Stimulated activated CD4-positive, alpha-beta T cell treated with anti-CD3 and anti-CD28 coated beads, Interleukin-2, amount 100 ng/mL, for 48 hours (primary cell): Measurements from ENCODE around the gene ARID3A.
A peak's percentile ranks its signal among the peaks of the same experiment; 100 is the strongest.

Source experiments
- DNase-seq, 2 donors: peaks; one replicate each; pipeline ENCODE4 v3.0.0-alpha.2; 2020

ARID3A gene

DNA sequence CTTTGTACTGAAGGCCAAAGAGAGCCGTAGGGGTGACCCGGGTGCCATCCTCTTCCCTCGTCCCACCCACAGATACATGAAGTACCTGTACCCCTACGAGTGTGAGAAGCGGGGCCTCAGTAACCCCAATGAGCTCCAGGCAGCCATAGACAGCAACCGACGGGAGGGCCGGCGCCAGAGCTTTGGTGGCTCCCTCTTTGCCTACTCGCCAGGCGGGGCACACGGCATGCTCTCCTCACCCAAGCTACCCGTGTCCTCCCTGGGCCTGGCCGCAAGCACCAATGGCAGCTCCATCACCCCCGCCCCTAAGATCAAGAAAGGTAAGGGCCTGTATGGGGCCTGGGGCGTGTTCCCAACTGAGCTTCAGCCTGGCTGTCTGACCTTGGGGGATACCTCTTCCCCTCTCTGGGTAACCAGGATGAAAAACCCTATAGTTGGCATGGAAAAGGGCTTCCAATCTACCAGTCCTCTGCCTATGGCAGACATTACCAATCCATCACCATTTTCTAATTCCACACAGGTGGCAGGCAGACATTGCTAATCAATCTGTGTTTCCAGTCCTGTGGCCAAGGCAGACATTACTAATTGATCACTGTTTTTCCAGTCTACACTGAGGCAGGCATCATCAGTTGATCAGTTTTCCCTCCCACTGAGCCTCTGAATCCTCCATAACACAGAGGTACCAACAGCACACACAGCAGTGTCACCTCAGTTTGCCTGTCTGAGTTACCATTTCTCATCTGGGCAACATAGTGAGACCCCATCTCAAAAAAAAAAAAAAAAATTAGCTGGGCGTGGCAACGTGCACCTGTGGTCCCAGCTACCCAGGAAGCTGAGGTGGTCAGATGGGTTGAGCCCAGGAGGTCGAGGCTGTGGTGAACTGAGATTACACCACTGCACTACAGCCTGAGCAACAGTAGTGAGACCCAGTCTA, 39.2 kb downstream of the ARID3A start:
- no peak for DNase-seq

DNA sequence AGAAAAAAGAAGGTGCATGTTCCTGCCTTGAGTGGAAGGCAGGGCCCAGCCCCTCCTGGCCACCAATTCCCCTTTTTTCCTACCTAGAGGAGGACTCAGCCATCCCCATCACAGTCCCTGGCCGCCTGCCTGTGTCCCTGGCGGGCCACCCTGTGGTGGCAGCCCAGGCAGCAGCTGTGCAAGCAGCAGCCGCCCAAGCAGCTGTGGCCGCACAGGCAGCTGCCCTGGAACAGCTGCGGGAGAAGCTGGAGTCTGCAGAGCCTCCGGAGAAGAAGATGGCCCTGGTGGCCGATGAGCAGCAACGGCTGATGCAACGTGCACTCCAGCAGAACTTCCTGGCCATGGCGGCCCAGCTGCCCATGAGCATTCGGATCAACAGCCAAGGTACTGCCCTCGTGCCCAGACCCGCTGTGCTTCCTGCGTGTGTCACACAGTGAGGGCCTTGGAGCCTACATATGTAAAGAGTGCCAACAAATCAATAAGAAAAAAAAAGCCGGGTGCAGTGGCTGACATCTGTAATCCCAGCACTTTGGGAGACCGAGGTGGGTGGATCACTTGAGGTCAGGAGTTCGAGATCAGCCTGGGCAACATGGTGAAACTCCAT, 40.8 kb downstream of the ARID3A start:
- DNase-seq = no peak

DNA sequence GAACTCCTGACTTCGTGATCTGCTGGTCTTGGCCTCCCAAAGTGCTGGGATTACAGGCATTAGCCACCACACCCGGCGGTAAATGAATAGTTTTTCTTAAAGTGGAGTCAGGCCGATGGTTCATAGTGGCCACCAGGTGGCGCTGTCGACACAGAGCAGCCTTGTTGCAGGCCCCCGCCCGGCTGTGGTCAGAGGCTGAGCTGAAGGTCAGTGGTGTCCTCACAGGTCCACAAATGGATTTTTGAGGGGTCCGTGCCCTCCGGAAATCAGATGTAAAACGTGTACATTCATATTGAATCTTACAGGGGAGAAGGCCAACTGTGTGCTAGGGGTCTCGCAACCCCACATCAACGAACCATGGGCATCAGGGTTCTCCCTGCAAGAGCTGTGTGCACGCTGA, 44.9 kb downstream of the ARID3A start:
- DNase-seq = no peak

DNA sequence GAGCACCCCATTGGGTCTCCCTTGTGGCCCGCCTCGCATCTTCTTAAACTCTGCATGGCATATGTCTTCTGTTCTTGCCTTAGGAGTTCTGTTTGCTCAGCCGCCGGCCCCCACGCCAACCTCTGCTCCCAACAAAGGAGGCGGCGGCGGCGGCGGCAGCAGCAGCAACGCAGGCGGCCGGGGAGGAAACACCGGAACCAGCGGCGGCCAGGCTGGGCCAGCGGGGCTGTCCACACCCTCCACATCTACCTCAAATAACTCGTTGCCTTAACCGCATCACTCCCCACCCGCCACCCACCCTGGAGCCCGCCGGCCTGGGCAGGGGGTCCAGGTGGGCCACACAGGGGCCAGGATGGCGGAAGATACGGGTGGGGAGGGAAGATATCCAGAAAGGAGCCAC, 46.0 kb downstream of the ARID3A start:
- DNase-seq = no peak

DNA sequence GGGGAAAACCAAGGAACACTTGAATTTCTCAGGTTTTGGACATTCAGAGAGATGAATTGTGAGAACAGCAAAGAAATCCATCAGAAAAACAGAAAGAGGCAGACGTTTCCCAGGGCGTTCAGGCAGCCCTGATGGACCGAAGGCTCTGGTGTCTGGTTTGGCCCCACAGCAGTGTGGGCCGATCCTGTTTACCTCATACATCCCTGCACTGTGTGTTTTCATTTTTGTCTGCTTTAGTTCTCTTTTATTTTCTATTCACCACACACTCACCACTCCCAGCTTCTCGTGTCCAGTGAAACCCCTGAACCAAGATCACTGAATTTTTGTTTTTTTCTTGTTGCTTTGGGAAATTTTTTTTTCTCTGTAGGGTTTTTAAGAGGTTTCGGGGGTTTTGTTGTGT, 46.4 kb downstream of the ARID3A start:
- no peak for DNase-seq

DNA sequence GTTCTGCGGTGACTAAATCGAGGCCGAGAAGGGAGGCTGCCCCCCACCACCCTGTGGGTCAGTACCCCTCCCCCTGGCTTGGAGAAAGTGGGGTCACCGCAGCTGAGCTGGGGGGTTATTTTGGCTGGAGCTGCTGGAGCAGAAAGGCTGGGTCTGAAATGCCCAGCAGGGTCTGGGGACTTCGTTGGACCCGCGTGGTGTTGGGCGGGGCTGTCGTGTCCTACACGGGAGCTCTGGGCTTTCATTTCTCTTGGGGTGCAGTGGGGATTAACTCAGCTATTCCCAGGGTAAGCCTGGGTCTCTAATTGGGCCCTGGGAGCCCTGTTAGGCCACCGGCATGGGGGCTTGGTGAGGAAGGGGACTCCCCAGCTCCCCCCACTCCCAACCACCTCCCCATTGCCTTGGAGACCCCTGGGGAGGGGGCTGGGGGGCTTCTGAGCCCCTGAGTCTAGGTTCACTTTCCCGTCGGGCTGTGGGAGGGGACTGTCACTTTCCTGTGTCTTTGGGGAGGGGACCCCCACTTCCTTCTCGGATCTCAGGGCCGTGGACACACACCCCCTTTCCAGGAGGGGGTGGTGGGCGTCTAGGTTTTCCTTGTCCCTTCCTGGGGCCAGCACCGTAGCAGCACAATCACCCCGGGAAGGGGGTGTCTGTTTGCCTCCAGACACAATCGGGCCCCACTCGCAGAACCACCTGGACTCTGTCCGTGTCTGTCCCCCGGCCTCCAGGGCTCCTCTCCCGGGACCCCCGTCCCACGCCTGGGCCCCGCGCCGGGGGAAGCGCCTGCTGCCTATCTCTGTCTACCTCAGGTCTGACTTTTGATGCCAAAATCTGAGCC, 48.1 kb downstream of the ARID3A start:
- DNase-seq = no peak

DNA sequence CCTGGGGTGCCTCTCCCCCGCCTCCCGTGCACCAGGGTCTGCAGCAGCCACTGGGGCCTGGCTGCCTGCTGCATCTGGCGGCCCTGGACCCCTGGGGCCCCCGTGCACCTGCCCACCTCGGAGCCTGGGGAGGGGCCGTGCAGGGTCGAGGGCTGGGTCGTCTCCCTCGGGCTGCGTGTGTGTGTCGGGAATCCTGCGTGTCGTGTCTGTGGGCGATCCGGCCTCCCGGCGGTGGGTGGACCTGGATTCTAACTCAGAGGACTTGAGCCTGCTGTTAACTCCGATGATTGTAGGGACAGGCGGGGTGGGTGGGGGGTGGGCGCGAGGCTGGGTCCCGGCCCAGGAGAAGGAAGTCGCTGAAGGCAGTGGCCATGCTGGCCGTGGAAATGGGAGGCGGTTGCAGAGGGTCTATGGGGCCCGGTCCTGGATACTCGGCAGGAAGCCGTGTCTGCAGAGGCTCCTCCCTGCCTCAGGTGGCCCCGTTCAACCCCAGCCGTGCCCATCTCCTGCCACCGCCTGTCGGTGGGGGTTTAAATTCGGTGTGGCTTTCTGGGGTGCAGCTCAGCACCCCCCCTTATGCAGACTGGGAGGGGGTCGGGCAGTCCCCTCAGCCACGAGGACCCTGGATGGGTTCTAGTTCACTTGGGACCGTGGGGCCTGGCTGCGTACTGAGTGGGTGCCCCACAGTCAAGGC, 48.9 kb downstream of the ARID3A start:
- no peak for DNase-seq

DNA sequence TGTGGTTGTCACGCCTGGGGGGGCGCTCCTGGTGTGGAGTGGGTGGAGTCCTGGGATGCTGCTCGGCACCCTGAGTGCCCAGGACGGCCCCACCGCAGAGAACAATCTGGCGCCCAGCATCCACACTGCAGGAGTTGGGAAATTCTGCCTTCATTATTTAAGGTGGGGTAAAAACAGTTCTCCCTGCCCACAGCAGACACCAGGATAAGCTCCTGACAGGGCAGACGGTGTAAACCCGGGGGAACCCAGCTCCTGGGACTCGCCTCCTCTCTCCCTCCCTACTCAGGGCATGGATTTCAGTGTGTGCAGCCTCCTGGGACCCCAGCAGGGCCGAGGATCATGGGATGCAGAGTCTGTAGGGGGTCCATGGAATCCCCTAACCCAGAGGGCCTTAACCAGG, 50.6 kb downstream of the ARID3A start:
- DNase-seq = no peak

DNA sequence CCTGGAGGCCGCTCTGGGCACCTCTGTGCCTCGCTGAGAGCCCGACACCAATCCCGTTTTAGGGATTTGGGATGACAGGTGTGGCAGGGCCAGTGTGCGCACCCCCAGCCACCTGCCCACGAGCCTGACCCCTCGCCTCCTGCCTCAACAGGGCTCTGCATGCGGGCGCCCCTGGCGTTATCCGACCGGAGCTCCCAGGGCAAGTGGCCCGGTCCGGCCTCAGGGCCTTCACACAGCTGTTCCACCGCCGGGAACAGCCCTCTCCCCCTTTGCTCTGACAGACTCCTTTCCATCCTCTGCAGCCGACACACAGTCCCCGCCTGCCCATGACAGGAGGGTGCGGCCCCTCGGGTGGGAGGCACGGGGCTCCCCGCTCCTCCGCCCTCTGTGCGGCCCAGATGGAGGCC, 51.2 kb downstream of the ARID3A start:
- DNase-seq = no peak

DNA sequence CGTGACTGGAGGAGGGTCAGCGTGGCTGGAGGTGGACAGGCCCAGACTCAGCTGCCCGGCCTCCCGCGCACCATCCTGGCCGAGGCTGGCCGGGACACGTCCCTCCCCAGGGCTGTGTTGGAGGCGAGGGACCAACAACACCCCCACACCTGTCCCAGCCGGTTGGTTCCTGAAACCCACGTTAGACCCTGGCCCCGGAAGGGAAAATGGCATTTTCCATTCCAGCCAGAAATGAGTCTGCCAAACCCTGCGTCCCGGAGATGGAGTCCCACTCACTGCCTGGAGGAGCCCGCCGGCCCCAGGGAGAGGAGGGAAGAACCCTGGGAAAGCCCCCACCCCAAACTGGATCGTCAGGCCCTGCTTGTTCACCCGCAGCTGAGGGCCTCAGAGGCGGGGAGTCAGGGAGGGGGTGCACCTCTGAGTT, 53.5 kb downstream of the ARID3A start:
- DNase-seq = no peak

DNA sequence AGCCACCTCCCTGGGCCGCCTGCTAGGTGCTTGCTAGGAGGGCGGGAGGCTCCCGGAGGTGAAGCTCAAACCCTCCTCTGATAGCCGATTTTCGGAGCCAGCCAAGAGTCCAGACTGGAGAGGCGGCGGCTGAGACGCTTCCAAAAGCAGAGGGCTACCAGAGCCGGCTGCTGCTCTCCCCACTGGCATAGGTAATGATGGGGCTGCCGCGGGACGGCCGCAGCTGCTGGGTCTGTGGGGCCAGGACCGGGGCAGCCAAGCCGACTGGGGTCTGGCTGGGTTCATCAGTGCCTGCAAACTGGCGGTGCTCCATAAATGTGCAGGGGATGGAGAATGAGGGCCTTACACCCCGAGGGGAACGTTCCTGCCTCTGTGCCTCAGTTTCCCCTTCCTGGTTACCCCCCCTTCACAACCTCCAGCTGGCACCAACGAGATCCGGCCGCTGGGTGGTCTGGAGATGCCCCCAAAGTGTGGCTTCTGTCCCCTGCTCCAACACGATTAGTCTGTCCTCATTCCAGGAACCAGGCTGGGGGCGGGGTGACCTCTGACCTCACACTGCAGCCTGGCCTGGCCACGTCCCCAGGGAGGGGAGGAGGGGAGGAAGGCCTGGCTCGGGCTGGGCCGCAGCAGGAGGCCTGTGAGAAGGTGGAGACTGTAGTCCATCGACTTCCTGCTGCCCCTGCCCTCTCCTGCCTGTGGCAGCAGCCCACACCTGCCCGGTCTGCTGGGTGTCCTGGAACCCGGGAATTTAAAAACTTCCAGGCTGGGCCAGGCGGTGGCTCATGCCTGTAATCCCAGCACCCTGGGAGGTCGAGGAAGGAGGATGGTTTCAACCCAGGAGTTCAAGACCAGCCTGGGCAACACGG, 54.5 kb downstream of the ARID3A start:
- no peak for DNase-seq

DNA sequence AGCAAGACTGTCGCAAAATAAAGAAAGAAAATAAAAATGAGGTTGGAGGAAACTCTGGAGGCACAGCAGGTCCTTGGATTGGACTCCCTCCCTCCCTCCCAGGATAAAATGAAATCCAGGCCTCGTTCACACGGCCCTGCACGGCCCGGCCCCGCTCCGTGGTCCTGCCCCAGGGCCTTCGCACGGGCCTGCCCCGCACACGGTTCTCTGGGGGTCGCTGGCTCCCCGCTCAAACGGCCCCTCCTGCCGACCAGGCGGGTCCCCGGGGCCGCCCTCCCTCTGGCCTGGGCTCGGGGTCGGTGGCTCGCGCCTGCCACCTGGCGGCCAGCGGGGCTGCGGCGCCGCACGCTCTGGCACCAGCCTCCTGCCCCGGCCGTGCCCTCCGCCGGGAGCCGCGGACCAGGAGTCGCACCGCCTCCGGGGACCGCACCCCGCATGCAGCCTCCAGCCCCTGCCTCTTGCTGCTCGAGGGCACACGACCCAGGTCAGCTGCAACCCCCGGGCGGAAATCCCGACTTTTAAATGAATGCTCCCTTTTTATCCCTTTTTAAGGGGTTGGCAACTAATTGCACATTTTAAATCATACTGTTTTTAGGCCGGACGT, 56.8 kb downstream of the ARID3A start:
- peak; percentile 74 to 87 for DNase-seq

DNA sequence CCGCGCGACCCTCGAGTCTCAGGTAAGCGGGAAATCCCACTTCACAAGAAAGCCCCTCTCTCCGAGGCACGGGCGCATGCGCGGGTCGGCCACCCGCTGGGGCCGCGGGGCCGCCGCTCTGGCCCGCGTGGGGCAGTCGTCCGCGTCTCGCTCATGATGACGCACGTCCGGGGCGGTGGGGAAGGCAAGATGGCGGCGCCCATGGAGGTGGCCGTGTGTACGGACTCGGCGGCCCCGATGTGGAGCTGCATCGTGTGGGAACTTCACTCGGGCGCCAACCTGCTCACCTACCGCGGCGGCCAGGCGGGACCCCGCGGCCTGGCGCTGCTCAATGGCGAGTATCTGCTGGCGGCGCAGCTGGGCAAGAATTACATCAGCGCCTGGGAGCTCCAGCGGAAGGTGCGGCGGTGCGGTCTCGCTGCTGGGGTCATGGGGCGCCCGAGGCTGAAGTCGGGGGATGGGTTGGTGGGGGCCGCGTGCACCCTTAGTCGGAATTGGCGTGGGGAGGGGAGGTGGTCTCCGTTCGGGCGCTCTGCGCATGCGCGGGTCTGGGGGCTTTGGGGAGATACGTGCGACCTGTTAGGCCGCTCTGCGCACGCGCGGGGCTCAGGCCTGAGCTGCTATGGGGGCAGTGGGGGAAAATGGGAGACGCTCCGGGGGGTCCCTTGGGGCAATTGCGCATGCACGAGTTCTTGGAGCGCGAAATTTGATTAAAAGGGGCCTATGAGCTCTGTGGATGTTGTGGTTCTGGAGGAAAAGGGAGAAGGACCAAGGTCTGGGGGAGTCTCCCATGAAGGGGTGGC, 58.5 kb downstream of the ARID3A start, which contains the start of gene WDR18:
Gene WDR18 (plus strand): TSS at position 181 of the 803 bp plus-strand sequence. CDS start 9 bp downstream, at position 190.
- peak; percentile 86 to 88 for DNase-seq

DNA sequence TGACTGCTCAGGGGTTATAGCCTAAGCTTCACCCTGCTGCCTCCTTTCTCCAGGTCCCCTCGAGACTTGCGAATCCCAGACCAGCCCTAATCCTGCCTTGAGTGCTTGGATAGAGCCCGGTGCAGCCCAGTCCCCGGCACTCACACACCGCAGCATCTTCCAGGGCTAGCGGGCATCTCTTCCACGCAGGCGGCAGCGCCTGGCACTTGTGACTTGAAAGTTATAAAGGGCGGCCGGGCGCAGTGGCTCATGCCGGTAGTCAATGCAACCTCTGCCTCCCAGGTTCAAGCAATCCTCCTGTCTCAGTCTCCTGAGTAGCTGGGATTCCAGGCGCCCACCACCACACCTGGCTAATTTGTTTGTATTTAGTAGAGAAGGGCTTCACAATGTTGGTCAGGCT, 60.2 kb downstream of the ARID3A start:
- no peak for DNase-seq

DNA sequence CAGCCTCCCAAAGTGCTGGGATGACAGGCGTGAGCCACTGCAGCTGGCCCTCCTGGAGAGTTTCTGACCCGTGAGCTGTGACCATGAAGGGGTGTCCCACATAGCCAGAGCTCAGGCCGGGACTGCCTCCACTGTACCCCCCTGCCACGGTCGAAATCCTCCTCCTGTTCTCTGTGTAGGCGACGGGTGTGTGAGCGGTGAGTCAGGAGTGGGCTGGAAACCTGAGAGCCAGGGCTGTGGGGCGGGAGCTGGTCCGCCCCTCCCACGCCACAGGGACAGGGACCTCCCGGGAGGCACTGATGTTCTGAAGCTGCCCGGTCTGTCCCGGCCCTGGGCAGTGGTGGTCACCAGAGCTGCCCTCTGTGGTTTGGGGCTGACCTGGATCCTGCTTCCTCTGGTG, 62.2 kb downstream of the ARID3A start:
- no peak for DNase-seq

DNA sequence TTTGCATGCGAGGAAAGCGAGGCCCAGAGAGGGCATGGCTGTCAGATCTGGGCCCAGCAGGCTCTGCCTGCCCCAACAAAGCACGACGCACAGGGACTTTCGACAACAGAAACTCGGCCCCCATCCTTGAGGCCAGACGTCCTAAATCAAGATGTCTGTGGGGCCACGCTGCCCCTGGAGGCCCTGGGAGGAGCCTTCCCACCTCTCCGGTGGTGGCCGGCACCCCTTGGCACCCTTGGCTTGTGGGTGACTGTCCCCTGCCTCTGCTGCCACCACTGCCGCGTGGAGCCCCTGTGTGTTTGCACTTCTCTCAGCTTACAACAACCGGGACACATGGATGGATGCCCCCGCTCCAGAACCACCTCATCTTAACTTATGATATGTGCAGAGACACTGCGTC, 62.7 kb downstream of the ARID3A start:
- DNase-seq = no peak

DNA sequence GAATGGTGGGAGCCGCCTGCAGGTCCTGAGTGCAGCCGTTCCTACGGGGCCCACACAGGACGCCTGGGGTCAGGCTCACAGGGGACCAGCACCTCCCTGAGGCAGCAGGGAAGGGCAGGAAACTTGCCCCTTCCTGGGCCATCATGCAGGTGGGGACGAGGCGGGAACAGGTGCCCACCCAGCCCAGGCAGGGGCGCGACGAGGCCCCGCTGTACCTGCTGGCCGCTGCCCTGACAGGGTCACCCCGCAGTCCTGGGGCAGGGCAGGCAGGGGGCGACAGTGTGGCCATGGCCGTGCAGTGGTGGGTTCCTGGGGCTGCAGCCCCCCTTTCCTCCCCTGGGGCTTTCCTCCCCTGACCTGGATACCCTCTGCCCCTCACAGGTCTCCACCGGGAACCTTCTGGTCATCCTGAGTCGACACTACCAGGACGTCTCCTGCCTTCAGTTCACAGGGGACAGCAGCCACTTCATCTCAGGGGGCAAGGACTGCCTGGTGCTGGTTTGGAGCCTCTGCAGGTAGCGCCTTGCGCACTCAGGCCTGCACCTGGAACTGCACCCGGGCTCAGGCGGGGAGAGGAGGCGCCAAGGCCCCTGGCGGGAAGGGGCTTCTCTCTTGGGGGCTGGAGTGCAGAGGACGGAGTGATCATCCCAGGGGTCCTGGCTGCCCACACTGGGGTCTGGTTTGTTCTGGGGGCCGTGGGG, 63.7 kb downstream of the ARID3A start:
- DNase-seq = no peak

DNA sequence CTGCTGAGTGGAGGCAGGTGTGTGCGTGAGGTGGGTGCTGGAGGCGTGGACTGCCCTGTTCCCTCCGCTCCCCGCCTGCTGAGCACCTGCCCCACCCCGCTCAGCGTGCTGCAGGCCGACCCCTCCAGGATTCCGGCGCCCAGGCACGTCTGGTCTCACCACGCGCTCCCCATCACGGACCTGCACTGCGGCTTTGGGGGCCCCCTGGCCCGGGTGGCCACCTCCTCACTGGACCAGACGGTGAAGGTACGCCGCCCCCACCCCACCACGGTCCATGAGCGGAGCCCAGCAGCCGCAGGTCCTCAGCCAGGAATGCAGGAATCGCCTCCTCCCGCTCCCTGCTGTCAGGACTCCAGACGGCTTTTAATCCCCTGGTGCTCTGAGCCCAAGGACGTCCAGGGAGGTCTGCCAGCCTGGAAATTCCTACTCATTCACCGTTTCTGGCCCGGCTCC, 64.3 kb downstream of the ARID3A start:
- DNase-seq = no peak

DNA sequence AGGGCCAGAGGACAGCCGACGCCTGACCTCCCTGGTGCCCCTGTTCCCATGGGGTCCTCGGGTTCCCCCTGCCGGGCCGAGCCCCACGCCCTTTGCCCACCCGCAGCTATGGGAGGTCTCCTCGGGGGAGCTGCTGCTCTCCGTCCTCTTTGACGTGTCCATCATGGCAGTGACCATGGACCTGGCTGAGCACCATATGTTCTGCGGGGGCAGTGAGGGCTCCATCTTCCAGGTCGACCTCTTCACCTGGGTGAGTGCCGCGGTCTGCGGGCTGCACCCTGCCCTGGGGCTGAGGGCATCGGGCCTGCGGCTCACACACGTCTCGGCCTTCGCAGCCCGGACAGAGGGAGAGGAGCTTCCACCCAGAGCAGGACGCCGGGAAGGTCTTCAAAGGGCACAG, 64.9 kb downstream of the ARID3A start:
- DNase-seq = no peak
